MCF 10A (cell line): ENCODE results near the gene RTN4RL1. TPM values are rescaled to one million over a fixed set of nuclear protein-coding genes. Genes with fewer than 3 reads are reported as not detected.

ENCODE experiments used
- BruUV-seq: library from RNA; stranded (reverse); fragments of 400-500 nt; replicated peaks from 2 replicates; lab custom pipeline; 2021; lab: Mats Ljungman, UMichigan
- CTCF ChIA-PET: fragments of 300-600 bp; sonication (Branson Sonifier 250); formaldehyde crosslinking; extraction: SDS; loops from one replicate; lab custom pipeline; 2021; ENCODE audit warnings: antibody characterized with exemption, inconsistent platforms; lab: Yijun Ruan, JAX
- POLR2A ChIA-PET: fragments of 300-600, 350-650 bp; sonication (Branson Sonifier 250); formaldehyde crosslinking; extraction: SDS; loops from one replicate; lab custom pipeline; 2020; ENCODE audit warnings: antibody characterized with exemption, inconsistent platforms; lab: Yijun Ruan, JAX
- DNase-seq: peaks from one replicate; pipeline ENCODE4 v3.0.0-alpha.2; 2018; ENCODE audit not compliant: unreplicated experiment
- H3K27ac Mint-ChIP-seq: one replicate; pipeline ENCODE4 v1.8.0; 2022; ENCODE audit warnings: mild to moderate bottlenecking, low read depth, mixed read lengths; ENCODE audit not compliant: unreplicated experiment
- H3K27me3 Mint-ChIP-seq: one replicate; pipeline ENCODE4 v1.8.0; 2022; ENCODE audit warnings: mixed read lengths; ENCODE audit not compliant: insufficient read depth, unreplicated experiment
- H3K36me3 Mint-ChIP-seq: one replicate; pipeline ENCODE4 v1.8.0; 2022; ENCODE audit warnings: mild to moderate bottlenecking, moderate library complexity, mixed read lengths; ENCODE audit not compliant: insufficient read depth, unreplicated experiment
- H3K4me1 Mint-ChIP-seq: one replicate; pipeline ENCODE4 v1.8.0; 2022; ENCODE audit warnings: mixed read lengths; ENCODE audit not compliant: insufficient read depth, unreplicated experiment
- H3K4me3 Mint-ChIP-seq: one replicate; pipeline ENCODE4 v1.8.0; 2022; ENCODE audit warnings: mild to moderate bottlenecking, moderate library complexity, mixed read lengths; ENCODE audit not compliant: unreplicated experiment
- H3K9me3 Mint-ChIP-seq: one replicate; pipeline ENCODE4 v1.8.0; 2022; ENCODE audit warnings: mixed read lengths; ENCODE audit not compliant: unreplicated experiment
- intact Hi-C: fragments of 100-400 bp; cut with micrococcal nuclease; formaldehyde crosslinking; loops from 2 replicates; pipeline ENCODE4 v1.14.1; 2022
- total RNA-seq: library from RNA; stranded (reverse); gene quantifications from 2 replicates; pipeline ENCODE4 v1.2.3, GENCODE V29; 2022
- TF ChIP-seq, protein P1 (sequence below): fragments of 200-600 bp; IDR thresholded peaks from one replicate; pipeline ENCODE4 v1.8.0; 2022; ENCODE audit warnings: antibody characterized with exemption, mild to moderate bottlenecking; ENCODE audit not compliant: unreplicated experiment

RTN4RL1 gene
- total RNA-seq, 1 experiment from 2014 or later, result 2.9 TPM

DNA sequence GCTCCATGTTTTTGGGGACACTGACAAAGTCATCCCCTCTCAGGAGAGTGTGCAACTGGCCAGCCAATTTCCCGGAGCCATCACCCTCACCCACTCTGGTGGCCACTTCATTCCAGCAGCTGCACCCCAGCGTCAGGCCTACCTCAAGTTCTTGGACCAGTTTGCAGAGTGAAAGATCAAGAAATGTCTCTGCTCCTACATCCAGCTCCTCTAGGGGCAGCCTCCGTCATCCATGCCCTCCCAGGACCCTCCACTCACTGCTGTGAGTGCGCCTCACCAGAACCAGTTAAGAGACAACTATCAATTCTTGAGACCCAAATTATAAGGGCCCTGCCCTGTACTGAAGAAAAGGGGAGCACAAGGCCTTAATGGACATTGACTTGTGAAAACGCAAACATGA is 17.8 kb upstream of the RTN4RL1 start:
- CTCF ChIA-PET, result interaction anchor here (0.6 kb wide), 1 partner anchor 16 kb away, joined by 3 read pairs; no protein-coding TSS in a partner anchor
- intact Hi-C loops, result no loop called here
- TSS peak; percentile 54 for BruUV-seq

GRCh38 chr17:2042390-2042847 is 17.3 kb upstream of the RTN4RL1 start:
- no peaks in the 10 kb centered on the region for H3K27me3 Mint-ChIP-seq
- peak overlapping the region; percentile 99 for H3K4me3 Mint-ChIP-seq
- TF ChIP-seq, protein P1, sequence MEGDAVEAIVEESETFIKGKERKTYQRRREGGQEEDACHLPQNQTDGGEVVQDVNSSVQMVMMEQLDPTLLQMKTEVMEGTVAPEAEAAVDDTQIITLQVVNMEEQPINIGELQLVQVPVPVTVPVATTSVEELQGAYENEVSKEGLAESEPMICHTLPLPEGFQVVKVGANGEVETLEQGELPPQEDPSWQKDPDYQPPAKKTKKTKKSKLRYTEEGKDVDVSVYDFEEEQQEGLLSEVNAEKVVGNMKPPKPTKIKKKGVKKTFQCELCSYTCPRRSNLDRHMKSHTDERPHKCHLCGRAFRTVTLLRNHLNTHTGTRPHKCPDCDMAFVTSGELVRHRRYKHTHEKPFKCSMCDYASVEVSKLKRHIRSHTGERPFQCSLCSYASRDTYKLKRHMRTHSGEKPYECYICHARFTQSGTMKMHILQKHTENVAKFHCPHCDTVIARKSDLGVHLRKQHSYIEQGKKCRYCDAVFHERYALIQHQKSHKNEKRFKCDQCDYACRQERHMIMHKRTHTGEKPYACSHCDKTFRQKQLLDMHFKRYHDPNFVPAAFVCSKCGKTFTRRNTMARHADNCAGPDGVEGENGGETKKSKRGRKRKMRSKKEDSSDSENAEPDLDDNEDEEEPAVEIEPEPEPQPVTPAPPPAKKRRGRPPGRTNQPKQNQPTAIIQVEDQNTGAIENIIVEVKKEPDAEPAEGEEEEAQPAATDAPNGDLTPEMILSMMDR, result no peak
- no peaks in the 10 kb centered on the region for H3K9me3 Mint-ChIP-seq
- ChIA-PET POLR2A (interaction anchor here (0.6 to 2.2 kb wide), 5 partner anchors 14 to 592 kb away, joined by 3 to 6 read pairs (median 4); no protein-coding TSS in a partner anchor), CTCF (interaction anchor here (0.6 to 2.6 kb wide), 2 partner anchors 133 to 357 kb away, joined by 3 to 17 read pairs; no protein-coding TSS in a partner anchor)
- no peak for DNase-seq
- H3K4me1 Mint-ChIP-seq, result peaks cover 15% of the 10 kb centered on the region
- peaks cover 43% of the 10 kb centered on the region for H3K36me3 Mint-ChIP-seq
- H3K27ac Mint-ChIP-seq, result peak overlapping the region; percentile 98
- no TSS peak for BruUV-seq
- intact Hi-C loops, result no loop called here

More for the DNA sequence above, 17.8 kb upstream of the RTN4RL1 start:
- H3K27me3 Mint-ChIP-seq, result no peaks in the 10 kb centered on the region
- no peaks in the 10 kb centered on the region for H3K9me3 Mint-ChIP-seq
- TF ChIP-seq, protein P1, result no peak
- peaks cover 48% of the 10 kb centered on the region for H3K36me3 Mint-ChIP-seq
- peak overlapping the region; percentile 98 for H3K27ac Mint-ChIP-seq
- peaks cover 15% of the 10 kb centered on the region for H3K4me1 Mint-ChIP-seq
- DNase-seq, result no peak
- H3K4me3 Mint-ChIP-seq, result peak overlapping the region; percentile 99
- POLR2A ChIA-PET, result interaction anchor here (0.8 to 2.2 kb wide), 2 partner anchors 61 to 260 kb away, joined by 4 to 6 read pairs; no protein-coding TSS in a partner anchor

GRCh38 chr17:2041561-2042389 is 16.6 kb upstream of the RTN4RL1 start, which contains the start of gene OVCA2:
TSS of gene OVCA2 (plus strand) at chr17:2042022. CDS start at chr17:2042048, 26 bp downstream.
- peak; percentile 95 for DNase-seq
- ChIA-PET CTCF (interaction anchor here (0.6 to 2.6 kb wide), 8 partner anchors 39 to 375 kb away, joined by 3 to 17 read pairs (median 3); no protein-coding TSS in a partner anchor), POLR2A (interaction anchor here (0.5 to 2.2 kb wide), 10 partner anchors 10 to 593 kb away, joined by 3 to 10 read pairs (median 4); partner anchors contain the start of genes RTN4RL1 and TSR1)
- peaks cover 15% of the 10 kb centered on the region for H3K4me1 Mint-ChIP-seq
- no TSS peak for BruUV-seq
- H3K4me3 Mint-ChIP-seq, result peak within 1 kb of the TSS; percentile 99
- no peaks in the 10 kb centered on the region for H3K9me3 Mint-ChIP-seq
- TF ChIP-seq, protein P1, result peak; percentile 18
- intact Hi-C loops, result no loop called here
- no peaks in the 10 kb centered on the region for H3K27me3 Mint-ChIP-seq
- H3K27ac Mint-ChIP-seq, result peak within 1 kb of the TSS; percentile 98
- H3K36me3 Mint-ChIP-seq, result peaks cover 49% of the 10 kb centered on the region
